Cerebellar cortex (tissue), 1 donor: Measurements from ENCODE around the gene SLC6A20.

ENCODE experiments used
- DNase-seq: peaks from one replicate; pipeline ENCODE4 v3.0.0-alpha.2; 2015; ENCODE audit warnings: low spot score

The SLC6A20 gene

DNA sequence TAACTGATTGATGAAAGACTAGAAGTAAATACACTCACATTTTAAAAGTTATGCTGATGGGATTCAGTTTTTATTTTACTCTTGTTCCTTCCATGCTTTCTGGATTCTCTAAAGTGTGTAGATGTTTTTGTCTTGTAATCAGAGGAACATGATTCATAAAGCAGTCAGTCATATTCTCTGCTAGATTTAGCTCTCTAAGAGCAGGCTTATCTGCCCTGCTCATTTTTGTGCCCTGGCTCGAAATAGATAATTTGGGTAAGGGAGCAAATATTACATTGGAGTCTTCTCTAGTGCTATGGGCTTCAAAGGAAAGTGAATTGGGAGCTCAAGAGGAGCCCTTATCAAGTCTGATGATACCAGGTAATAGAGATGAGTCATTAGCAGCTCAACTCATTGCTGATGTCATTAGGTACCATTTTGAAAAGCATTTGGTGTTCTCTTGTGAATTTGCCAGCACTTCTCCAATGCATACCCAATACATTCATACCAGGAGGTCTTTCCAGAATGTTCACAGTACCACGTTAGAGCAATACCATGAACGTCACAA lies 79.5 kb downstream of the SLC6A20 start:
- DNase-seq: no peak

DNA sequence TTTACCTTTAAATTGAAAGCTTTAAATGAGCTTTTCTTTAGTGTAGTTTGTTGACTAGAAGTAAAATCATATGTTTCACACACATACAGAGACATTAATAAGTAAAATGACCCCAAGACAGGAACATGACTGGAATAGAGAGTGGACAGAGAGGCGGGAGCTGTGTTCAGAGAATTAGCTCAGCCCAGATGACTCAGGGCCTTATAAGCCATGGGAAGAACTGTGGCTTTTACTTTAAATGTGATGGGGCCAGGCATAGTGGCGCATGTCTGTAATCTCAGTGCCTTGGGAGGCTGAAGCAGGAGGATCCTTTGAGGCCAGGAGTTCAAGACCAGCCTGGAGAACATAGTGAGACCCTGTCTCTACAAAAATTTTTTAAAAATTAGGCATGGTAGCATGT lies 80.4 kb downstream of the SLC6A20 start:
- DNase-seq: no peak

DNA sequence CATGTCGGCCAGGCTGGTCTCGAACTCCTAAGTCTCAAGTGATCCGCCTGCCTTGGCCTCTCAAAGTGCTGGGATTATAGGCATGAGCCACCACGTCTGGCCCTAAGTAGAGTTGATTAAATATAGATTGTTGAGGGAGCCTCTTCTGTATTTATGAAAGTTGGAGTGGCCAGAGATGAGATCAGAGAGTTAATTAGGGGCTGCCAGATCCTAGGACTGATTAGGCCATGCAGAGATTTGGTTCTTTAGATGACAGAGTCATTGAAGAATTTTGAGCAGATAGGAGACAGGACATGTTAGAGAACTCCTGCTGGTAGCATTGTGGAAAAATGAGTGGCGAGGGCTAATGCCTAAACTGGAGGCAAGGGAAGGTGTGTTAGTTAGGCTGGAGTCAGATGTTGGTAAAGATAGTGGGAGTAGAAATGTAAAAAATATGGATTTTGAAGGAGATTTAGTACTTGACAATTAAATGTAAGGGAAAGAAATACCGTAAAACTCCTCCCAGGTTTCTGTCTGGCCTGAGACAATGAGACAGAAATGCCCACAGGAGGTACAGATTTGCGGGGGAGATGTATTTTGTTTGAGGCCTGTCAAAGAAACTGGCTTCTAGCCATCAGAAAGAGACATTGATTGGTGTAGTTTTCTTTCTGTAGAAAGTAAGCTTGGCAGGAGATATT lies 83.8 kb downstream of the SLC6A20 start:
- DNase-seq: no peak

DNA sequence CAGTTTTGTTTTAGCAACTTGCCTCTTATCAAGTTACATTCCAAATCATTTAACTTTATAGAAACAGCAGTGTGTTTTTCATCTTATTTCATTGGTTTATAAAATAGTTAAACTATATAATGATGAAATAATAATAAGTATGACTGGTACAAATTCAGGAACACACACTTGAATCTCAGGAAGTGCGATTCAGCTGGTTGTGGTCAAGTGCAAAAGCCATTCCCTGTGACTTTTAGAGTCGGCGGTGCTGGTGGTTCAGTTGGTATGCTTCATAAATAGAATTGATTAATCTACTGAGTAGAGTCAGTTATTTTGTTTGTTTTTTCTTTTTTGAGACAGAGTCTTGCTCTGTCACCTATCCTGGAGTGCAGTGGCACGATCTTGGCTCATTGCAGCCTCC lies 84.4 kb downstream of the SLC6A20 start:
- DNase-seq: no peak

DNA sequence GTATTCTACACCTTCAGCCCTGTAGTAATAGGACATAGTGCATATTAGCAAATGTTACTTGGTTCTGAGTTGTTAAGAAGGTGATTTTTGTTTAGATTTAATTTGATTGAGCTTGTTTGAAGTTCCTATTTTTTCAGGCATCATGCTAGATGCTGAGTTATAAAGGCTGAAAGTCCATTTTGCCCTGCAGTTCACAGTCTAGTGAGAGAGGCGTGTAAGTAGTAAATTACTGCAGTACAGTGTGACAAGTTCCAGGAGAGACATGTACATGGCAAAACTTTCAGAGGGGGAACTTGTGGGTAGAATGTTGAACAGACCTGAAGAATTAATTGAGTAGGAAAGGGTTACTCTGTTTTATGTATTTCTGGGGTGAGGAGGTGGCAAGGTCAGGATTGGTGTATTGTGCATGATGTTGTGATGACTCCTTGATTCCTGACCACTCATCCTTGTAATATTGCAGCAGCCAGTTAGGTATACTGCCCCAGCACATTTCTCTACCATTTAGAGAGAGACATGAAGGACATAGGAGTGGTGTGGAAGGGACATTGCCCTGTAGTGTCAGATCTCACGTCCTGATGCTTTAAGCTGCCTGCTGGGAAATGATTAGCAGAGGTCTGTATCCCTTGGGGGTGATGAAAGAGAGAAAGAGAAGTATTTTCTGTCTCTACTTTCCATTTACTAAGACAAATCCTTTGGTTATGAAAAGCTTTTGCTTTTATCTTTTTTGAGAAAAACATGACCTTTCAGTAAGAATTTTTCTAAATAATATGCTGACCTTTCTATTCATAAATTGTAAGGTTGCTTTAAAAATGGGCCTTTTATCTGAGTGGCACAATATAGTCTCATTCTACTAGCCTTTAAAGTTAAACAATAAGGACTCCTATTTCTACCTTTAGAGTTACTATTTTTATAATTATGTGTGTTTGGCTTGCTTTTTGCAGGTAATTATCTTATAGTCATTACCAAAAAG lies 90.2 kb downstream of the SLC6A20 start:
- no peak for DNase-seq
